Vagina (tissue), 2 donors: ENCODE measurements around the gene FZR1.

Source experiments
- POLR2A ChIP-seq, 2 donors: fragments of 450-650 bp; IDR thresholded peaks; one replicate each; pipeline ENCODE4 v1.6.1; 2017; ENCODE audit warnings: antibody characterized with exemption in 2 of 2, mild to moderate bottlenecking in 2 of 2, moderate library complexity in 2 of 2
- TF ChIP-seq, protein P1 (sequence below), 3 experiments: fragments of 450-650 bp in 2 of 3; fragments of 200-600 bp in 1 of 3; sonication (generic) in 1 of 3; IDR thresholded peaks; one replicate each; pipeline ENCODE4 v1.5.1; 2017 to 2019; ENCODE audit warnings: antibody characterized with exemption in 3 of 3, mild to moderate bottlenecking in 2 of 3, moderate library complexity in 2 of 3

DNA sequence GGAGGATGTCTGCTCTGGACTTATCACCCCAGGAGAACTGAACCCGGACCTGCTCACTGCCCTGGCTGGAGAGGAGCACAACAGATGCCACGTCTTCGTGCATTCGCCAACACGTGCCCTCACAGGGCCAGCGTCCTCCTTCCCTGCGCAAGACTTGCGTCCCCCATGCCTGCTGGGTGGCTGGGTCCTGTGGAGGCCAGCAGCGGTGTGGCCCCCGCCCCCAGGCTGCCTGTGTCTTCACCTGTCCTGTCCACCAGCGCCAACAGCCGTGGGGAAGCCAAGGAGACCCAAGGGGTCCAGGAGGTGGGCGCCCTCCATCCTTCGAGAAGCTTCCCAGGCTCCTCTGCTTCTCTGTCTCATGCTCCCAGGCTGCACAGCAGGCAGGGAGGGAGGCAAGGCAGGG is 29.5 kb downstream of the FZR1 start:
- TF ChIP-seq, protein P1, sequence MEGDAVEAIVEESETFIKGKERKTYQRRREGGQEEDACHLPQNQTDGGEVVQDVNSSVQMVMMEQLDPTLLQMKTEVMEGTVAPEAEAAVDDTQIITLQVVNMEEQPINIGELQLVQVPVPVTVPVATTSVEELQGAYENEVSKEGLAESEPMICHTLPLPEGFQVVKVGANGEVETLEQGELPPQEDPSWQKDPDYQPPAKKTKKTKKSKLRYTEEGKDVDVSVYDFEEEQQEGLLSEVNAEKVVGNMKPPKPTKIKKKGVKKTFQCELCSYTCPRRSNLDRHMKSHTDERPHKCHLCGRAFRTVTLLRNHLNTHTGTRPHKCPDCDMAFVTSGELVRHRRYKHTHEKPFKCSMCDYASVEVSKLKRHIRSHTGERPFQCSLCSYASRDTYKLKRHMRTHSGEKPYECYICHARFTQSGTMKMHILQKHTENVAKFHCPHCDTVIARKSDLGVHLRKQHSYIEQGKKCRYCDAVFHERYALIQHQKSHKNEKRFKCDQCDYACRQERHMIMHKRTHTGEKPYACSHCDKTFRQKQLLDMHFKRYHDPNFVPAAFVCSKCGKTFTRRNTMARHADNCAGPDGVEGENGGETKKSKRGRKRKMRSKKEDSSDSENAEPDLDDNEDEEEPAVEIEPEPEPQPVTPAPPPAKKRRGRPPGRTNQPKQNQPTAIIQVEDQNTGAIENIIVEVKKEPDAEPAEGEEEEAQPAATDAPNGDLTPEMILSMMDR (IDR thresholded peaks at IDR 0.05), result no peak
- no peak for TF ChIP-seq POLR2A (IDR thresholded peaks at IDR 0.05)
